Gastroesophageal sphincter (tissue), 4 donors: ENCODE data around the gene CDC42BPB. TPM values are rescaled to one million over a fixed set of nuclear protein-coding genes. Genes with fewer than 3 reads are reported as not detected.
"Not testable (repeated sequence)": the region's sequence is repeated elsewhere in the genome, so short reads cannot be mapped to it uniquely, and the experiment has no call there.

Experiments used
- ATAC-seq: fragments of 150-250 bp; one replicate; pipeline ENCODE4 v1.9.1; 2016; ENCODE audit warnings: mild to moderate bottlenecking, moderate library complexity
- H3K27ac ChIP-seq, 4 donors: fragments of 200-600 bp; sonication (generic) in 3 of 4; 1 replicate in 3 of 4; 2 replicates in 1 of 4; pipeline ENCODE4 v1.5.1; 2016 to 2019
- H3K27me3 ChIP-seq: fragments of 200-600 bp; sonication (generic); one replicate; pipeline ENCODE4 v1.5.1; 2019
- H3K36me3 ChIP-seq, 2 donors: fragments of 200-600 bp; sonication (generic); one replicate each; pipeline ENCODE4 v1.5.1; 2019; ENCODE audit warnings: control low read depth in 1 of 2
- H3K4me1 ChIP-seq, 3 donors: fragments of 200-600 bp; sonication (generic); 1 replicate in 2 of 3; 2 replicates in 1 of 3; pipeline ENCODE4 v1.5.1; 2016 to 2019; ENCODE audit warnings: control low read depth in 2 of 3
- H3K4me3 ChIP-seq, 2 donors: fragments of 200-600 bp; sonication (generic); one replicate each; pipeline ENCODE4 v1.5.1; 2019; ENCODE audit warnings: mild to moderate bottlenecking in 1 of 2, moderate library complexity in 1 of 2
- H3K9me3 ChIP-seq, 3 donors: fragments of 200-600 bp; sonication (generic); one replicate each; pipeline ENCODE4 v1.5.1; 2017 to 2019; ENCODE audit warnings: control low read depth in 2 of 3
- CTCF ChIP-seq, 4 experiments: fragments of 200-600 bp in 2 of 4; fragments of 450-650 bp in 2 of 4; sonication (generic) in 1 of 4; IDR thresholded peaks; one replicate each; pipeline ENCODE4 v1.5.1; 2017 to 2019; ENCODE audit warnings: antibody characterized with exemption in 4 of 4, mild to moderate bottlenecking in 2 of 4, moderate library complexity in 2 of 4
- EP300 ChIP-seq: sonication (generic); formaldehyde crosslinking; IDR thresholded peaks from one replicate; pipeline ENCODE4 v1.6.1; 2017; ENCODE audit warnings: antibody characterized with exemption, mild to moderate bottlenecking
- POLR2A ChIP-seq, 2 donors: fragments of 450-650 bp; IDR thresholded peaks; one replicate each; pipeline ENCODE4 v1.6.1; 2017; ENCODE audit warnings: antibody characterized with exemption in 2 of 2, mild to moderate bottlenecking in 2 of 2, moderate library complexity in 1 of 2
- POLR2AphosphoS5 ChIP-seq: sonication (generic); formaldehyde crosslinking; IDR thresholded peaks from one replicate; pipeline ENCODE4 v1.6.1; 2017; ENCODE audit warnings: antibody characterized with exemption
- WGBS, 2 donors: methylation state at CpG; one replicate each; pipeline ENCODE4 v1.1.5; 2018; ENCODE audit warnings: low coverage in 1 of 2; 5-methylcytosine and 5-hydroxymethylcytosine counted together
- total RNA-seq, 4 donors: library from RNA; depleted of rRNA; stranded (reverse); fragments of >200 nt; gene quantifications; one replicate each; pipeline ENCODE4 v1.1.0, GENCODE V29; 2016

CDC42BPB gene
- total RNA-seq, 4 donors from 2014 or later: 86.7 to 151 (median 97.3) TPM

GRCh38 chr14:102929241-102930137 lies 127.9 kb downstream of the CDC42BPB start:
- Histone ChIP-seq H3K36me3 (peaks cover 0 to 31% of the 10 kb centered on the region in 2 donors), H3K9me3 (no peaks in the 10 kb centered on the region), H3K27me3 (peaks cover 65% of the 10 kb centered on the region), H3K4me3 (peak overlapping the region in 1 of 2 donors; percentile 47), H3K27ac (no peak overlapping the region), H3K4me1 (peaks cover 9 to 30% (median 27%) of the 10 kb centered on the region in 3 donors)
- WGBS, 2 donors: no CpG with 5 or more reads among the region's 94 CpGs
- TF ChIP-seq EP300 (no peak), POLR2AphosphoS5 (no peak), CTCF (IDR thresholded peaks at IDR 0.05) (no peak), POLR2A (IDR thresholded peaks at IDR 0.05) (no peak)
- ATAC-seq: no peak

DNA sequence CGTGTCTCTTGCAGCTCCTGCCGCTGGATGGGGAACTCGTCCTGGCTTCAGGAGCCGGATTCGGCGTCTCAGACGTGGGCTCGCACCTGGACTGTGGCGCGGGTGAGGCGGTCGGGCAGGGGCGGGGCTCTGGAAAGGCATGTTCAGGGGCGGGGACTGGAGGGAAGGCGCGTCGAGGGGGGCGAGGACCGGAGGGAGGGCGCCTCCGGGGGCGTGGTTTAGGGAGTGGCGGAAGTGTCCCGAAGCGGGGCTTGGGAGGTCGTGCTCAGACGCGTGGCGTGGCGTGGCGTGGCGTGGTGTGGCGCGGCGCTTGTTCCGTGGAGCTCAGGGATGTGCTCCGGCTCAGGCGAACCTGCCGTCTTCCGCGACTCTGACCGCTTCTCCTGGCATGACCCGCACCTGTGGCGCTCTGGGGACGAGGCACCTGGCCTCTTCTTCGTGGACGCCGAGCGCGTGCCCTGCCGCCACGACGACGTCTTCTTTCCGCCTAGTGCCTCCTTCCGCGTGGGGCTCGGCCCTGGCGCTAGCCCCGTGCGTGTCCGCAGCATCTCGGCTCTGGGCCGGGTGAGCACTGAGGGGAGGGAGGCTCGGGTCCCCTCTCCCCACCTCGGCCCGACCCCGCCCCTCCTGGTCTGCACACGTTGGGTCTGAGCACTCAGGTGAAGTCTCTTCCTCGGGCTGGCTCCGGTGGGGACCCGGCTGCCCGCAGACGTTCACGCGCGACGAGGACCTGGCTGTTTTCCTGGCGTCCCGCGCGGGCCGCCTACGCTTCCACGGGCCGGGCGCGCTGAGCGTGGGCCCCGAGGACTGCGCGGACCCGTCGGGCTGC lies 128.7 kb downstream of the CDC42BPB start:
- Histone ChIP-seq H3K4me1 (peaks cover 9 to 36% (median 29%) of the 10 kb centered on the region in 3 donors), H3K4me3 (peak overlapping the region; percentile 21 to 47), H3K27ac (no peak overlapping the region), H3K36me3 (peaks cover 0 to 23% of the 10 kb centered on the region in 2 donors), H3K27me3 (peaks cover 74% of the 10 kb centered on the region), H3K9me3 (no peaks in the 10 kb centered on the region)
- peak; percentile 57 for ATAC-seq
- WGBS, 2 donors: 0% methylated on average over 1 of the region's 94 CpGs; no CpG with 5 or more reads in 1 of the 2 donors
- TF ChIP-seq EP300 (no peak), POLR2A (IDR thresholded peaks at IDR 0.05) (no peak), POLR2AphosphoS5 (no peak), CTCF (IDR thresholded peaks at IDR 0.05) (no peak)

GRCh38 chr14:102927878-102928411 lies 129.4 kb downstream of the CDC42BPB start:
- Histone ChIP-seq H3K9me3 (no peaks in the 10 kb centered on the region), H3K27me3 (peaks cover 81% of the 10 kb centered on the region), H3K36me3 (peaks cover 0 to 16% of the 10 kb centered on the region in 2 donors), H3K4me1 (peaks cover 9 to 43% (median 32%) of the 10 kb centered on the region in 3 donors), H3K27ac (no peak overlapping the region), H3K4me3 (peak overlapping the region; percentile 21 to 47)
- ATAC-seq: no peak
- 10% methylated on average over 8 of the region's 35 CpGs; no CpG with 5 or more reads in 1 of the 2 donors for WGBS, 2 donors
- TF ChIP-seq CTCF (IDR thresholded peaks at IDR 0.05) (no peak), POLR2AphosphoS5 (no peak), POLR2A (IDR thresholded peaks at IDR 0.05) (no peak), EP300 (no peak)

DNA sequence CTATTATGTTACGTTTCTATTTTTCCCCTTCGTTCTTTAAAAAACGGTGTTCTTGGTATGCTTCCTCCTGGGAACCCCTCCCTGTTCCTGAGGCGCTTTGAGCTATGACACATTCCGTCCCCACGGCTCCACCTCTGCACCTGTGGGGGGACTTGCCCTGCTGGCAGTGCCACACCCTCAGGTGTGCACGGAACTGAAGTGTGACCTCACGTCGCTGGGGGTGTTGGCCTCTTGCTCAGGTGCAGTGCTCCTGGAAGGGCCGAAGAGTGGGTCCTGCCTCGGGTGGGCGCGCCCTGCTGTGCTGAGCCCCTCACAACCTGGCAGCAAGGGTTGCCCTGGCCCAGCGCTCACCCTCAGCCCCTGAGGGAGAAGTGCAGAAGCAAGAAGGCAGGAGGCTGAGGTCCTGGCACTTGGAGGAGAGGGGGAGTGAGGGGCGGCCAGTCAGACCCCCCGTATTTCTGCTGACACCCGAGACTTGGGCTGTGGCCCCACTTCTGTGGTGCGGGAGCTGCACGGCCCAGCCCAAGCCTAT lies 129.9 kb downstream of the CDC42BPB start:
- no peaks in the 10 kb centered on the region for H3K9me3 ChIP-seq
- peaks cover 9 to 48% (median 35%) of the 10 kb centered on the region in 3 donors for H3K4me1 ChIP-seq
- 83 to 100% methylated on average over 1 to 3 of the region's 19 CpGs for whole genome bisulfite sequencing, 2 donors
- peaks cover 0 to 11% of the 10 kb centered on the region in 2 donors for H3K36me3 ChIP-seq
- H3K27ac ChIP-seq: no peak overlapping the region
- no peak overlapping the region for H3K4me3 ChIP-seq
- ATAC-seq: no peak
- H3K27me3 ChIP-seq: peaks cover 86% of the 10 kb centered on the region
- TF ChIP-seq EP300: no peak
- no peak for TF ChIP-seq CTCF (IDR thresholded peaks at IDR 0.05)
- TF ChIP-seq POLR2AphosphoS5: no peak
- no peak for TF ChIP-seq POLR2A (IDR thresholded peaks at IDR 0.05)

DNA sequence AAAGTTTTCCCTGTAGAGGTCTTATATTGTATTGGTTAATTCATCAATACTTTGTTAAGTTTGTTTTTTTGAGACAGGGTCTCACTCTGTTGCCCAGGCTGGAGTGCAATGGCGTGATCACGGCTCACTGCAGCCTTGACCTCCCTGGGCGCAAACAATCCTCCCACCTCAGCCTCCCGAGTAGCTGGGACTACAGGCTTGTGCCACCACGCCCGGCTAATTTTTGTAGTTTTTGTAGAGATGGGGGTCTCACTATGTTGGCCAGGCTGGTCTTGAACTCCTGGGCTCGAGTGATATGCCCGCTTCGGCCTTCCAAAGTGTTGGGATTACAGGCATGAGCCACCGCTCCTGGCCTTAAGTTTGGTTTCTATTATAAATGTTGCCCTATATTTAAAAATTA lies 130.5 kb downstream of the CDC42BPB start:
- peaks cover 92% of the 10 kb centered on the region for H3K27me3 ChIP-seq
- not testable (repeated sequence) for H3K4me3 ChIP-seq, ATAC-seq, H3K36me3 ChIP-seq, H3K27ac ChIP-seq, H3K9me3 ChIP-seq
- peaks cover 9 to 49% (median 35%) of the 10 kb centered on the region in 3 donors for H3K4me1 ChIP-seq
- 93 to 95% methylated on average over 4 to 7 of the region's 10 CpGs for WGBS, 2 donors
